HL-60/S4 treated with retinoic acid at 250 ng/mL for 4 days and 3 days (cell line): Measurements from ENCODE around the gene DRD2.
"Not testable (repeated sequence)": the region's sequence is repeated elsewhere in the genome, so short reads cannot be mapped to it uniquely, and the experiment has no call there.

Experiments used
- in situ Hi-C: fragments of 300-500 bp; cut with MboI; formaldehyde crosslinking; loops from 2 replicates; pipeline ENCODE4 v1.7.0; 2022; ENCODE audit warnings: low sequenced_read_pairs

Gene DRD2

DNA sequence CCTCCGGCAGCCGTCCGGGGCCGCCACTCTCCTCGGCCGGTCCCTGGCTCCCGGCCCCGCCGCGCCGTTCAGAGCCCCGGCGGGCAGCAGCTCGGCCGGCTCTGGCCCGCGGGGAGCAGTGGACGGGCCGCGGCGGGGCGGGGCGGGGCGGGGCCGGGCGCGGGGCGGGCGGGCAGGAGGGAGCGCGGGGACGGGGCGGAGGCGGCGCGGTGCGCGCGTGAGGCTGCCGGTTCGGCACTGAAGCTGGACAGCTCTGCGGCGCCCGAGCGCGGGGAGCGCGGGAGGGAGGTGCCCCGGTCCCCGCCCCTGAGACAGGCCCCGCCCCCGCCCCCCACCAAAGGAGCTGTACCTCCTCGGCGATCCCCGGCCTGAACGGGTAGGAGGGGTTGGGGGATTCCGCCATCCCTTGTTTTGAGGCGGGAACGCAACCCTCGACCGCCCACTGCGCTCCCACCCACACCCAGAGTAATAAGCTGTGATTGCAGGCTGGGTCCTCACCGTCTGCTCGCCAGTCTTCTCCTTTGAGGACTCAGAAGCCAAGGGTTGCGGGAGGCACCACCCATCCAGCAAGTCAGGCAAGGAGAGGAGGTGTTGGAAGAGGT lies at the start of gene DRD2:
TSS of gene DRD2 (minus strand) at position 239 of the 602 bp plus-strand sequence. CDS start 50,747 bp downstream, outside the sequence.
- in situ Hi-C loops = no loop called here

DNA sequence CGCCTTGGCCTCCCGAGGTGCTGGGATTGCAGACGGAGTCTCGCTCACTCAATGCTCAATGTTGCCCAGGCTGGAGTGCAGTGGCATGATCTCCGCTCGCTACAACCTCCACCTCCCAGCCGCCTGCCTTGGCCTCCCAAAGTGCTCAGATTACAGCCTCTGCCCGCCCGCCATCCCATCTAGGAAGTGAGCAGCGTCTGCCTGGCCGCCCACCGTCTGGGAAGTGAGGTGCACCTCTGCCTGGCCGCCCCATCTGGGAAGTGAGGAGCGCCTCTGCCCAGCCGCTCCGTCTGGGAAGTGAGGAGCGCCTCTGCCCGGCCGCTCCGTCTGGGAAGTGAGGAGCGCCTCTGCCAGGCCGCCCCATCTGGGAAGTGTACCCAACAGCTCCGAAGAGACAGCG lies 48.7 kb upstream of the DRD2 start:
- in situ Hi-C loops = not testable (repeated sequence)

DNA sequence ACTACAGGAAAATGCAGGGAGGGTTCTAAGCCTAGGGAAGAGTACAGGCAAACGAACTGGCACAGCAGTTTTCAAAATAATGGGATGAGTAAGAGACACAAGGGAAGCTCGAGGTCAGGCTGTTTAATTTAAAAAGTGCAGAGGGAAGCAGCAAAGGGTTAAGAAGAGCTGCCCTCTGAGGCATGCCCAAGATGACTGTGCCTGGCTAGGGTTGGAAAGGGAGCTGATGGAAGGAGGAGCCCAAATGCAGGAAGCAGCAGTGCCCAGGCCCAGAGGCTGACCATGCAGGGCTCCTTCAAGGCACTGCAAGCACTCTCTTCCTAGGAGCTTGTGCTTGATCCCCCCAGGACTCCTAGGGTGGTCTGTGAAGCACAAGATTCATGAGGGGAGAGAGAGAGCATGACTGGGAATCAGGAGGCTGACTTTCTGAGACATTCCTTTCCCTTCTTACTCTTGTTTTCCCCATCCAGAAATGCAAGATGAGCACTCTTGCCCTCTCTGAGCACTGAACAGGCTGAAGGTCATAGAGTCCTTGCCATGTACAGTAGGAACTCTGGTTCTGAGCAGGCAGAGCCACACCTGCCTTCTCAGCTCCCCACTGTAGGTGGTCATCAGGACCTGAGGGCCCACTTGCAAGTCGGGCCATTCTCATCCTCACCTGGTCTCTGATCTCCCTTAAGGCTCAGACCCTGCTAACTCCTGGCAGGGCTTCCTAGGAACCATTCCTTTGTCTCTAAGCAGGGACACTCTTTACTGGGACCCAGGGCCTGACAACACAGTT lies 46.7 kb upstream of the DRD2 start:
- in situ Hi-C loops = no loop called here

DNA sequence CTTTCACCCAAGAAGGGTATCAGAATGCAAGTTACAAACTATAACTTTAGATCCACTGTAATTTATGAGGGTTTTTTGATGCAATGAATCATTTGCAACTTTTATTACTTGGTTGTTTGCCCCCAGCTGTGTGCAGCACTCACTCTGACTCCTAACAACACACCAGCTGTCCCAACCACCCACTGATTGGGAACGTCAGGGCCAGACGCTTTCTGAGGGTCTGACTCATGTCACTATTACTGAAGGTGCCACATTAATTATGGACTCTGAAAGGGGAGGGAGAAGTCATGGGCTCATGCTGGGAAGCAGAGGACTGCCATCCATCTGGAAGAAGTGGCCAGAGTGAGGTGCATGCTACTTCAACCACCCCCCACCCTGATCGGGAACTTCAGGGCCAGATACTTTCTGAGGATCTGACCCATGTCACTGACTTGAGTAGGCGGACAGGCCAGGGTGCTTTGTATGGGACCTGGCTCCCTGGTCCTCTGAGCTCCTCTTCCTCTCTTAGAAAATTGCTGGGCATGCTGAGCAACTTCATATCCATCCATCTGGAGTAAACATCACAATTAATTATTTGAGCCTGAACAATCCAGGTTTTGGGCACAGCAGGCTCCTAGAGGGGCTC lies 44.9 kb upstream of the DRD2 start:
- in situ Hi-C loops = no loop called here

DNA sequence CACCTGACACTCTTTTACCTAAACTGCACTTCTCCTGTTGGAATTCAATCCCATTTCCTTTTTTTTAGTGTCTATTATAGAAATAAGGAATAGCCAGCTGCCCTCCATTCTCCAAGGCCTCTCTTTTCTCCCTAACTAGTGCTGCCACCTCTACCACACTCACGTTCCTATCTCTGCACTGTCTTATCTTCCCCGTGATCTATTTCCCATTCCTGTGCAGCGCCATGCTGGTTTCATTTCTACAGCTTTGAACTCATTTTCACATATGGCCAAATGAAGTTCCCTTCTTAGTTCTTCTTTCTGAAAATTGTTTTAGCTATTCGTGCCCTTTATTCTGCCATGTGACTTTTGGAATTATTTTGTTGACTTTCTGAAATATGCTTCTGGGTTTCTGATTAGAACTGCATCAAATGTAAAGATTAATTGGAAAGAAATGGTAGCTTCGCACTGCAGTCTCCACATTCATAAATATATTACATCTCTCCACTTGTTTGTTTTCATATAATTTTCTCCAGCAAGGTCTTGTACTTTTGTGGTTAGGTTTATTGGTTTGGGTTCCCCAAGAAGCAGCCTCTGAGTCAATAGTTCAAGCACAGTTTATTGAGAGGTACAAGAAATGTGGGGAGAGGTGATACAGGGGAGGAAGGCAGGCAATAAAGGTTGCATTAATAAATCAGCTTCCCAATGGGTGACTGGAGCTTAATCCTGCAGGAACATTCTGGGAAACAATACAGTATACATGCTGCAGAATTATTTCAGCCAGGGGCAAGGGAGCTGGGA lies 43.7 kb upstream of the DRD2 start:
- in situ Hi-C loops = no loop called here

DNA sequence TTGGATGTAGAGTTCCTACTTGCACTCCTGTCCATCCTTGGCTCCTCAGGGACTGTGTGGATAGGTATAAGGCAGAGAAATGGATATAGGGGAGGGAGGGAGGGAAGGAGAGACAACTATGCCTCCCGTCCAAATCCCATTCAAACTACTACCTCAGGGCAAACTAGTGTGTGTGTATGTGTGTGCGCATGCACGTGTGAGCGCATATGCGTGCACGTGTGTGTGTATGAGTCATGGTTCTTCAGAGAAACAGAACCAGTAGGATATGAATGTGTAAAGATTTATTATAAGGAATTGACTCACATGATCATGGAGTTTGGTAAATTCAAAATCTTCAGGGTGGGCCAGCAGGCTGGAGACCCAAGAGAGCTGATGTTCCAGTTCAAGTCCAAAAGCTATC lies 42.2 kb upstream of the DRD2 start:
- in situ Hi-C loops = no loop called here

DNA sequence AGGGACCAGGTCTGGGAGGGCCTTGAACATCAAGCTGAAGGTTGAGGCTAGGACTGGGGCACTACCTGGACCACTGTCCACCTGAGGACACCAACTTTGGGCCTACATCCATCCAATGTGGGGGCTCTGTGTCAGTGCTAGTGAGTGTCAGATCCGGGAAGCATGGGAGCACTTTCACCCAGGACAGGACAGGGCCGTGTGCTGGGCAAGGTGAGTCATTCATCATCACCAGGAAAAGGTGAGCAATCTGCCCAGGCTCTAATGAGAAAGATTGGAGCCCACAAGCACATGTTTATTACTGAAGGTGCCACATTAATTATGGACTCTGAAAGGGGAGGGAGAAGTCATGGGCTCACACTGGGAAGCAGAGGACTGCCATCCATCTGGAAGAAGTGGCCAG lies 39.7 kb upstream of the DRD2 start:
- in situ Hi-C loops = no loop called here

DNA sequence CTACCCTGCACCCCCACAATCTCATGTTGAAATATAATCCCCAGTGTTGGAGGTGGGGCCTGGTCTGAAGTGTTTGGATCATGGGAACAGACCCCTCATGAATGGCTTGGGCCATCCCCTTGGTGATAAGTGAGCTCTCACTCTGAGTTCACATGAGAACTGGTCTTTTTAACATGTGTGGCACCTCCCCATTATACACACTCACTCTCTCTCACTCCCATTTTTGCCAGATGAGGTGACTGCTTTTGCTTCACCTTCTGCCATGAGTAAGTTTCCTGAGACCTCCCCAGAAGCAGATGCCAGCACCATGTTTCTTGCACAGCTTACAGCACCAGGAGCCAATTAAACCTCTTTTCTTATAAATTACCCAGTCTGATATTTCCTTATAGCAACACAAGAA lies 32.1 kb upstream of the DRD2 start:
- in situ Hi-C loops = no loop called here

DNA sequence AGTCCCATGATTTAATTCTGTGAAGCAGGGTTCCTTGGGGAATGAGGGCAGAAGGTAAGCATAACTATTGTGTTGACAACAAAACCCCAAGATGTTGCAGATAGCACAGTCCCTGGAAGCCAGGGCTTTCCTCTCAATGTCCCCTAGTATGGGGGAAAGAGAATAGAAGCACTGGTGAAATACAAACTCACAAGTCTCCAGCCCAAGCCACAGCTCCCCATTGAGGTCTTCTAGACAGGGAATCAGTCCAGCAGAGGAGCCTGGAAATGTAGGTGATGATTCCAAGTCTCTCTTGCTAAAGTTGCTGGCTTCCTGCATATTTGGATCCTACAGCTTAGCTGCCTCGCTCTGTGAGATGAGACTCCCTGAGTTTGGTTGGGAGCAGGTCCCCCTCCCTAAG lies 31.7 kb upstream of the DRD2 start:
- in situ Hi-C loops = no loop called here

DNA sequence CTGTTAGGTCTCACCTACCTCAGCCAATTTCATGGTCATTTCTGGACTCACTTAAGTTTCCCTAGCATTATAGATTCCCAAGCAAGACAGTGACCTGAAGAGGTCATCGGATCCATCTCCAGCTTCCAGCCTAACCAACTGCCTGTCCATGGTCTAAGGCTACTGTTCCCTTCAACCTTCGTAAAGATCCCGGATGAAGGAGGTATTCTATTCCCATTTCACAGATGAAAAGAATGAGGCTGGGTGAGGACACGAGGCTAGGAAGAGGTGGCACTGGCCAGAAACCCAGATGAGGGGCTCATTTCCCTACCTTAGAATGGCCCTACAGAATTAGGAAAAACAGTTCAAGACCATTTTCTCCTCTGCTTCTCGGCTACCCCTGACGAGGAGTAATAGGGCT lies 31.3 kb upstream of the DRD2 start:
- in situ Hi-C loops = no loop called here

DNA sequence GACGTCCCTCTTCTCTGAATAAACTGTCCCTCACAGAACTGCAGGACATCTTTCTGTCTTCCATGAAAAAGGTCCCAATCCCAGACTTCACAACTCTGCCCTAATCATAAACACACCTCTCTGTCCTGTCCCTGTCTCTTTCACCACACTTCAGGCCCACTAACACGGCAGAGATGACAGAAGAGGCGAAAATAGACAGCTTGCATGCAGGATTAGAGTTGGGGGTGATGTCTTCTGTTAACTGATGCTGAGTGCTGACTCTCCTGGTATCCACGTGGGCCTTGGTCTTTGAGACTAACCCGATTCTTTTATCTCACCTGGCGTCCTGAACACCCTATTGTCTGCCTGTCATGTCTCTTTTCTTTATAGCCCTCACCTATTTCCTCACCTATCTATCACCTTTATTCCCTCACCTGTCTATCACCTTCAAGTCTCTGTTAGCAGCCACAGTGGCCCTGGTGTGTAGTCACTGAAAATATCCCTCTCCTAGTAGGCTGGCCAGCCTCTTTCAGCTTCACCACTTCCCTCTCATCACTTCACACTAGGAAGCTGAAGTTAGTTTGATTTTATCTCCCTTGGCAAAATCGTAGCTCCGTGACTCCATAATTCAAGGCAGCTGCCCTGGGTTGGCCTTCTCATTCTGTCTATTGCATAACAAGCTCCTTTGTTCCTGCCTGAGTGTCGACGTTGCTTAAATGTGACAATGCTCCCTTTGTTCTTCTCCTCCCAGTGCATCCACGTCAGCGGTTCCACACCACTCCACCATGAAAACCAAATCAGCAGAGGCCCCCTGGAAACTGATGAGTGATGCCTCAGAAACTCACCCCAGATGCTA lies 30.6 kb upstream of the DRD2 start:
- in situ Hi-C loops = no loop called here

DNA sequence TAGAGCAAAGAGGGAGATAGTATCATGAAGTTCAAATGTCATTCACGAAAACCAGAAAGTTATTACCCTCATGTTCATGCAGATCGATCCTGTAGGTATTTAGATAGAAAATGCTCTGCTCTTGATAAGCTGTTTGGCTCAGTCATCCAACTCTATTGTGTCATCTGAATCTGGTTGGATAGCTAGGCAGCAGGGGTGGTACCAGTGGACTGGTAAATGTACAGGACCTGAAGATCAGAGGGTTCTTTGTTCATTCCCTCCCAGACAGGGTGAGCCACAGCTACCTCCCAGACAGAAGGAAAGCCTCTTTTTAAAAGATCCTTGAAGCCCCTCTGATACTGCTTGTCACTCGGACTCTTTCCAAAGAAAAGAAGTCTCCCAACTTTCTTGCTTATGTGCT lies 29.8 kb upstream of the DRD2 start:
- in situ Hi-C loops = no loop called here

DNA sequence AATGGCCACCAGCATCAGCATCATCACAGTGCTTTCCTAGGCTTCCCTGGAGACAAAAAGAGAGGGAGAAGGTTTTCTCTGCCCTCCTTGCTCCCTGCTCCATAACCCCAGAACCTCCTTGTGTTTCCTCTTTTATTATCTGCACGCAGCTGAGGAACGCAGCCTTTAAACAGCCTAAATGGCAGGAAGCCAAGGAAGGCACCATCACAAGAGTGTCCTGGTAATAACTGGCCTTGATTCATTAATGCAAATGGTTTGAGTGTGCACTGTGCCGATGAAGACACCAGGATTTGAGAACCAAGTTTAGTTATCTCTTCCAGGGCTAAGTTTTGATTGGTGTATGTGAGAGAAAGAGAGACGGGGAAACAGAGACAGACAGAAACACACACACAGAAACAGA lies 29.4 kb upstream of the DRD2 start:
- in situ Hi-C loops = no loop called here

DNA sequence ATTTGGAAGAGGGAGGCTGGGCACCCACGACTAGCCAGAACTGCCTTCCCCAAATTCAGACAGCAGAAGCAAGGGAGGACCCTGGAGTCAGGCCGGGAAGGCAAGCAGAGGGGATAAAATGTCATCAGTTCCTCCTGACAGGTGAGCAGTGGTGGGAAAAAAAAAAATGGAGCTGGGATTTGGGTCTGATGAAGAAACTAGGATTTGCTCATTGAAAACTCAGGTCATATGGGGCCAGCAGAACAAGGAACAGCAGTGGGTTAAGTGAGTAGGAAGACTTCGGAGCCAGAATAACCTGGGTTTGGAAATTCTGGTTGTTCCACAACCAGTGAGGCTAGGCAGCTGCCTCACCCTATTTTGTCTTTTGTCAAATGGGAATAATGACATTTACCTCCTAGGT lies 28.9 kb upstream of the DRD2 start:
- in situ Hi-C loops = no loop called here

DNA sequence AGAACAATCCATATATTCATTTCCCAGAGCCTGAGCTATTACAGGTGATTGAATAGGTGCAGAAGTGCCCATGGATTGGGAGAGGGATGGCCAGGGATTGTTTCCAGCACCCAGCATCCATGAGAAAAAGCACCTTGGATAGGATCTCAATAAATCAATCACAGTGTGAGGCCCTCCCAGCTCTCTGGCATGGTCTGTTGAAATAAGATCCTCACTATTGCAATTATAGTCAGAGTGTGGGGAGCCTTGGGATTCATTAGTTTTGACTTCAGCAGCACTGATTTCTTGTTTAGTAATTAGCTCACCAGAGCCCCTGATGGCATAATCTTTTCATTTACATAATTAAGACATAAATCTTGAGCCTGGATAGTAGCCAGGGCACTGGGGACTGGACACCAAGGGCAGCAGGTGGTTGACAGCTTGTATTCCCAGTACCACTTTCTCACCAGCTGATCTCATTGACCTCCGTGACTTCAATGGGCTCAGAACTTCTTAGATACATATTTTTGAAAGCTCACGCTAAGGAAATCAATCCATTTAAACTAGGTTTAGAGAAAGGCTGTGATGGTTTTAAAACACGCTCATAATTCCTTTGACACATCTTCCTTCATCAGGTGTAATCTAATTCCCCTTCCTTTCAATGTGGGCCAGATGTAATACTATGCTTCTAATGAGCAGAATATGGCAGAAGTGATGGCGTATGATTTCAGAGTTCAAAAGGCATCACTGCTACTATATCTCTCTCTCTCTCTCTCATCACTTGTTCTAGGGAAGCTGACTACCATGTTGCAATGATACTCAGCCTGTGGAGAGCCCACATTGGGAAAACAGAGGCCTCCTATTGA lies 22.1 kb upstream of the DRD2 start:
- in situ Hi-C loops = no loop called here

DNA sequence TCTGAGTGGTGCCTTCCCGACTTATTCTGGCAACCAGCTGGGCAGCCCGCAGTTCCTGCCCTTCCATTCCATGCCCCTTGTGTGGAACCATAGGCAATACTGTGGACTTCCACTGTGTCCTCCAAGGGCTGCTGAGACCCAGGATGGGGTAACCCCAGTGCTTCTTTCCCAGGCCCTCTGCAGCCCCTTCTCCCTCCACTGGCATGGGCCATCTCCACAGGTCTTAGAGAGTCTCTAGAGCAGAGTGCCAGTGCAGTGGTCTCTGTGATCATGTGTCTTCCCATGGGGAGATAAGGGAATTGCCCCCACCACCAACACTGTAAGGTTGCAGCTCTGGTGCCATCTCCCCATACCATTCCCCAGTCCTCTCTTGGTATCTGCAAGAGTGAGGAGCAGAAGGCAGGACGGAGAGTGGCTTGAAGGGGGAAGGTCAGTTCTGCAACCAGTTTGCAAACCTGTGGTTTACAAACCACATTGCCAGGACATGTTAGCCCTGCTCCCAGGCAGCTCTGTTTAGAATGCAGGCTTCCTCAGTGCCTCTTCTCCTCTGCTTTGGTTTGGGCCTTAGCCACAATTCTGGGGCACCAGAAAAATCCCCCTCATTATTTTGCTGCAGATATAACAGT lies 20.9 kb upstream of the DRD2 start:
- in situ Hi-C loops = no loop called here

DNA sequence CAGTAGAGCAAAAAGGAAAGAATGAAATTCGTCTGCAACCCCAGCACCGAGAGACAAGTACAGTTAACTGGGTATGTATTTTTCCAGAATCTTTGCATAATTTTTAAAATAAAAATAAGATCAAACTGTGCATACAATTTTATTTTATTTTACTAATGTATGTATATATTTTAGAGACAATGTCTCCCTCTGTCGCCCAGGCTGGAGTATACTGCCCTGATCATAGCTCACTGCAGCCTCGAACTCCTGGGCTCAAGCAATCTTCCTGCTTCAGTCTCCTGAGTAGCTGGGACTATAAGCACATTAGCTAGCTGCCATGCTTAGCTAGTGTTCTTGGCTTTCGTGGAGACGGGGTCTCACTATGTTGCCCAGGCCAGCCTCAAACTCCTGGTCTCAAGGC lies 18.8 kb upstream of the DRD2 start:
- in situ Hi-C loops = no loop called here

DNA sequence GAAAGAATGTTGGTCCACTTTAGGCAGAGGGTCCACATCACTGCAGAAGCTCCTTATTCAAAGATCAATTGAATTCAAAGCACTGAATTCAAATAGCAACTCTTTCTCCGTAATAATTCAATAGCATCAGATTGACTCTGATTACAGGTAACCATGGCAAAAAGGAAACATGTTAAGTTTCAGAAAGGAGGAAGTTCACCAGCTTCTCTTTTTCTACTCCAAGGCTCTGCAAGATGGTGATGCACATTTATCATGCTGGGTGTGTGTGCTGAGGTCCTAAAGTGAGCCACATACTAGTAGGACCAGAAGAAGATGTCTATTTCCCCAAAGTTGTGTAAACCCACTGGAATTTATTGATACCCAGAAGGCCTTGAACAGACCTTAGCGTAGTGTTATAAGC lies 18.0 kb upstream of the DRD2 start:
- in situ Hi-C loops = no loop called here

DNA sequence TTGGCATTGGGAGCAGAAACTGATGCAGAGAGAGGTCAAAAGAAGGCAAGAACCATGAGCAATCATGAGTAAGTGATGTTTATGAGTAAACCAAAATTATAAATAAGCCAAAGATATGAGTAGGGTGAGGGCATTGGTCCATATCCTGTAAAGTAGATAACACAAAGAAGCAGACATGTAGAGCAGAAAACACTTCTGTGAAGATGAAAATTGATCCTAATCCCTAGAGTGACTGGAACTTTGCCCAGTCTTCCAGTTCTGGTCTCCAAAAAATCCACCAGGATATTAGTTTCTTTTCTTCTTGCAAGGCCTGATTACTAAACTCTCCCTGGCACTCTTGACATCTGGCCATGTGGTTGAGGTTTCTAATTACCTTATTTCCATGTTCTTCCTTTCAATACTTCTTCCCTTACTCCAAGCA lies 13.7 kb upstream of the DRD2 start:
- in situ Hi-C loops = no loop called here
